GM21786 (cell line): Measurements from ENCODE around the gene KRTAP17-1.
"Not testable (repeated sequence)": the region's sequence is repeated elsewhere in the genome, so short reads cannot be mapped to it uniquely, and the experiment has no call there.

ENCODE experiments used
- ATAC-seq: cut with Tn5 transposase; IDR thresholded peaks from one replicate; pipeline ENCODE4 v1.9.1; 2021; ENCODE audit not compliant: unreplicated experiment

KRTAP17-1 gene

GRCh38 chr17:41307647-41308046, 7.9 kb downstream of the KRTAP17-1 start:
- ATAC-seq, result no peak

DNA sequence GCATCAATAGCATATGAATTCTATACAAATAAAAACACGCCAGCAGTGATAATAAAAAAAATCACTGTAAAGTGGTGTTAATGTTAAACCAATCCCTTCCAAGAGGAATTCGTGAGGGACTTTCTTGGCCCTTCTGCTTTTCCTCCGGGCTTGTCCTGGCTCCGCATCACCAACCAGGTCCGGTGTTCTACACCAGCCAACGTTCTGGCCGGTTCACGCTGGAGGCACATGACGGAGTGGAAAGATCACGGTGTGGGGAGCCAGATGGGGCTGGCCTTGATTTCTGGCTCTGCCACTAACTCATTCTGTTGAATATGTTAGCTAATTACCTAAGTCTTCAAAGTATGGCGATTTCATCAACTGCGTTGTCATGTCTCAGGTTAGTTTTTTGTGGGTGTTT, 11.4 kb downstream of the KRTAP17-1 start:
- no peak for ATAC-seq

DNA sequence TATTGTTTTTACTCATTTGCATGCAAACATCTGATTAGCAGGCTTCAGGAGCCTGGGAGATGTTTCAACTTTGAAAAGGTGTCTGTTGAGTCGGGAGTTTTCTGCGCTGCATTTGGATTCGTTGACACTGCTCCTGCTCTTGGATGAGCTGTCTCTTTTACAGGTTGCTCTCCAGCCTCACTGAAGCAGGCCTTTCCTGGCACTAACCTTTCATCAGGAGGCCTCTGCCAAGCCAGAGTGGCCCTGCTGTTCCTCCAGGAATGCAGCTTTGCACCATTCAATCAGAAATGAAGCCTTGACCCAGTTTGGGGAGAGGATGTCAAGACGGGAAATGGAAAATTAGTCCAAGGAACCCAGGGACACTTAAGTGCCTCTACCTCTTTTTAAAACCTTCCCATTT, 12.5 kb downstream of the KRTAP17-1 start:
- no peak for ATAC-seq

DNA sequence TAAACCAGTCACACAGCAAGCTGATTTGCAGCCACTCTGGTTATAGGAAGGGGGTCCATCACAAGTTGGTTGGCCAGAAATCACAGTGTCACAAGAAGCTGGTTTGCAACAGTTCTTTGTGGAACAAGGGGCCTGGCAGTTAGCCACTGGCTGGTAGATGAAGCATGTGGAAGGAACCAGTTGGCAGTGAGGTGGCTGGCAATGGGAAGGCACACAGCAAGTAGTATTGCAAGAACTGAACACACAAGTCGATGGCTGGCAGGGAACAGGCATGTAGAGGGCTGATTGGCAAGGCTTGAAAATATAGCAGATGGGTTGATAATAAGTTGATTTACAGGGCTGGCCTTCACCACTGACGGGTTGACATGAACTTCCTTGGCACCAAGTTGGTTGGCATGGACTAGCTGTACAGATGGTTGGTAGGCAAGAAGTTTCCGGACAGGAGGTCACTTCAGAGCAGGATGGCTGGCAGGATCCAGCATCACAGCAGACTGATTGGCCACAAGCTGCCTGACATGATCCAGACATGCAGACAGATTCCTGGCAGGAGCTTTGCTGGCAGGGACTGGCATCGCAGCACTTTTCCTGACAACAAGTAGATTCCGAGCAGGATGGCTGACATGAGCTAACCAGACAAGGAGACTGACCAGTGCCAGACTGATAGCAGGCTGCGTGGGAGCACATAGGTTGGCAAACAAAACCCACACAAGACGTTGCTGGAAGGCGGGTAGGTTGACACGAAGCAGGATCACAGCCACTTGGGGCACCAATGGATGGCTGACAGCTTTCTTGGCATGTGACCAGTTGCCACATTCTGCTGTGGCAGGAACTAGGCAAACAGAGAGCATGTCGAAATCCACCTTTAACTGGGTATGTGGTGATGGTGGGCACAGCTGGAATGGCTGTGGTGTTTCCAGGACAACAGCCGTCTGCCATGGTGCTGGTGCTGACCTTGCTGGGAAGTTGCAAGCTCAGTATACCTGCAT, 13.3 kb downstream of the KRTAP17-1 start, which contains the start of gene KRTAP29-1:
Gene KRTAP29-1, minus strand, starts transcription at position 936 of the 986 bp plus-strand sequence. Its CDS starts 0 bp downstream, at position 936.
- ATAC-seq, result no peak

- no peak for ATAC-seq
Measured at GRCh38 chr17:41301204-41301790, 14.2 kb downstream of the KRTAP17-1 start.

GRCh38 chr17:41298458-41299135, 16.9 kb downstream of the KRTAP17-1 start:
- ATAC-seq, result no peak

- ATAC-seq, result no peak
Measured at GRCh38 chr17:41296846-41297245, 18.7 kb downstream of the KRTAP17-1 start.

GRCh38 chr17:41294016-41294415, 21.5 kb downstream of the KRTAP17-1 start:
- no peak for ATAC-seq

DNA sequence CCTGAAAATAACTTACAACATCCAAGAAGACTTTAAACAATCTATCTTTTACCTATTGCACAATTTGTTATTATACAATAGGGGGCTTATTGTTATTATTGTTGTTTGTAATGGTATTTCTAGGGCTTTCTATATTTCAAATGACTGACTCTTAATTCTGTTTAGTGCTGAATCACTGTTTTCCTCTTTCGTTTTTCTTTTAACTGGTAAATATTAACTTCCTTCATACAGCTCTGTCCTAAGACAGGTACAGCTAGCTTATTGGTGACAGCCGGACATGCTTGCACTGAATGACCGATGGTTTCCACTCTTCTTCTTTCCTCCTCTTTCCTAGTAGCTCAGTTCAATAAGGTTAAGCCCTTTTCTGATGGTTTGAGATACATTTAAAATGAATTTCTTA, 28.5 kb downstream of the KRTAP17-1 start:
- ATAC-seq, result no peak

- no peak for ATAC-seq
Measured at GRCh38 chr17:41284546-41284945, 31.0 kb downstream of the KRTAP17-1 start.

- ATAC-seq, result no peak
Measured at GRCh38 chr17:41284043-41284442, 31.5 kb downstream of the KRTAP17-1 start.

- ATAC-seq, result no peak
Measured at GRCh38 chr17:41278176-41278955, 37.1 kb downstream of the KRTAP17-1 start.

DNA sequence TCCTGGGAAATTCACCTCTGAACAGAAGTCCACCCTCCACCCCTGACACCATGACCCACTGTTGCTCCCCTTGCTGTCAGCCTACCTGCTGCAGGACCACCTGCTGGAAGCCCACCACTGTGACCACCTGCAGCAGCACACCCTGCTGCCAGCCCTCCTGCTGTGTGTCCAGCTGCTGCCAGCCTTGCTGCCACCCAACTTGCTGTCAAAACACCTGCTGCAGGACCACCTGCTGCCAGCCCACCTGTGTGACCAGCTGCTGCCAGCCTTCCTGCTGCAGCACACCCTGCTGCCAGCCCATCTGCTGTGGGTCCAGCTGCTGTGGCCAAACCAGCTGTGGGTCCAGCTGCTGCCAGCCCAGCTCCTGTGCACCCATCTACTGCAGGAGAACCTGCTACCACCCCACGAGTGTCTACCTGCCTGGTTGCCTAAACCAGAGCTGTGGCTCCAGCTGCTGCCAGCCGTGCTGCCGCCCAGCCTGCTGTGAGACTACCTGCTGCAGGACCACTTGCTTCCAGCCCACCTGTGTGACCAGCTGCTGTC, 39.8 kb downstream of the KRTAP17-1 start, which contains the start of gene KRTAP9-7:
Gene KRTAP9-7, plus strand, starts transcription at position 51 of the 543 bp plus-strand sequence. Its CDS starts 0 bp downstream, at position 51.
- not testable (repeated sequence) for ATAC-seq

GRCh38 chr17:41271858-41272257, 43.7 kb downstream of the KRTAP17-1 start:
- ATAC-seq, result no peak

GRCh38 chr17:41271323-41271722, 44.2 kb downstream of the KRTAP17-1 start:
- not testable (repeated sequence) for ATAC-seq

DNA sequence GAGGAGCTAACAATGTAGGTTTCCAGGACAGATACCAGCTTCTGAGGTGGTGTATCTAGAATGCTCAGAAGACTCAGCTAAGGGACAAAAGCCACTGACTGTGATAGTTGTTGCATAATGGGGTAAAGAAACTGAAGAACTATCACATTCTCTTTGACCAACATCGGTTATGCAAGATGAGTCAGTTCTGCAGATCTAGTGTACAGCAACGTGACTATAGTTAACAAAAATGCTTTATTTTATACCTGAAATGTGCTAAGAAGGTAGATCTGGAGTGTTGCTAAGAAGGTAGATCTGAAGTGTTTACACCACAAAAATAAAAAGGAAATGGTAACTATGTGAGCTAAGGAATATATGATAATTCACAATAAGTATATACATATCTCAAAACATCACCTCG, 47.8 kb downstream of the KRTAP17-1 start:
- no peak for ATAC-seq

DNA sequence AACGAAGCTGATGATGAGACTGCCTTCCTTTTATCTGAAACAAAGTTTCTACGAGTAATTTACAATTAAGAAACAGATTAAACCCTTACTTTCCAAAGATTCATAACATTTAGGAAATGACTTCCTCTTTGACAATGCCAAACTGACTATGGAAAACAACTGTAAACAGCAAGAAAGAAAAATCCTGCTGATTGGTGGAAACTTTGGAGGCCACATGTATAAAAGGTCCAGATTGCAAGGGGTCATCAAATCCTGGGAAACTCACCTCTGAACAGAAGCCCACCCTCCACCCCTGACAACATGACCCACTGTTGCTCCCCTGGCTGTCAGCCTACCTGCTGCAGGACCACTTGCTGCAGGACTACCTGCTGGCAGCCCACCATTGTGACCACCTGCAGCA, 50.4 kb downstream of the KRTAP17-1 start, which contains the start of gene KRTAP9-6:
Gene KRTAP9-6, plus strand, starts transcription at position 301 of the 400 bp plus-strand sequence. Its CDS starts 0 bp downstream, at position 301.
- no peak for ATAC-seq
